GM21381 (cell line): Measurements from ENCODE around the gene RUBCNL.
A peak's percentile ranks its signal among the peaks of the same experiment; 100 is the strongest.

Source experiments
- ATAC-seq: cut with Tn5 transposase; IDR thresholded peaks from one replicate; pipeline ENCODE4 v1.9.1; 2021; ENCODE audit warnings: mild to moderate bottlenecking, moderate library complexity; ENCODE audit not compliant: unreplicated experiment

The RUBCNL gene

DNA sequence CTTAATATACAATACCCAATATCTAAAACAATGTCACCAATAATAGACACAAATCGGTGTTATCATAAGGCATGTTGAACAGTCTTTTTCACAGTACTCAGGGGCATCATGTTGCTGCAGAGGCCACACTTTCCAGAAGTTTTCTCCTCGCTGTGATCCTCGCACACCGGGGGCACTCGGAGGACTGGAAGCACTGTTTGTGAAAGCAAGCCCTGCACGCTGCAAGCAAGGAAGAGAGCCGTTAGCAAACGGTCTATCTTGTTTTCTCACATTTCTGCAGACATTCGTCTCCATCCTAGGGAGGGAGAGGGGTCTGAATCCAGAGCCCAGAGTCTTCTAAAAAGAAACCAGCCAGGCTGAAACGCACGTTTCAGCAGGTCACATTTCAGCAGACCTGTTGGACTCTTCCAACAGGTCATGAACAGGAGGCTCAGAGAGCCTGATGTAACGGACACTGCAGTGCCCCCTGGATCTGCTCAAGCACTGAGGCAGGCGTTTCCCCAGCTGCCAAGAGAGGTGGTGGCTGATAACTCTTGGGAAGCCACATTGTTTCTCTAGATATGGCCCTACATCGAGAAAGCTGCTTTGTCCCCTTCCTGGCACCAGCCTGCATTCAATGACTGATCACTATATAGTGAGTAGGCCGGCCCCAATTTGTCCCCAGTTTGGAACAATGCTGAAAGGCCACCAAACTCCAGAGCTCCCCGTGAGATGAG is 43.6 kb downstream of the RUBCNL start:
- ATAC-seq = no peak

DNA sequence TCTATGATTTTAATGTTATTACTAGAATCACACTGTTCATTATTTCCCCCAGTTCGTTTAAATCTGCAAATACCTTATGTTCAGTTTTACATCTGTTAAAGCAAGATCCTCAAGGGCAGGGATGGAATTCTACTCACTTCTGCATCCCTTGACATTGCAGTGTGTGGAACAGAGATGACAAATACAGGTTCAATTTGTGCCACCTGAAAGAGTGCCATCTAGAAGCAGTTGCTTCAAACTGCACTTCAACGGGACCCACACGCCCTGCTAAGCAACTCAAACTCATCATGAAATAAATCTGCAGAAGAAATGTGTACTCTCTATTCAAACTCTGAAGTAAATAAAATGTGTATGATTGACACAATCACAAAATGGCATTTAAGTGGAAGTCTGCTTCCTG is 44.5 kb downstream of the RUBCNL start:
- no peak for ATAC-seq

DNA sequence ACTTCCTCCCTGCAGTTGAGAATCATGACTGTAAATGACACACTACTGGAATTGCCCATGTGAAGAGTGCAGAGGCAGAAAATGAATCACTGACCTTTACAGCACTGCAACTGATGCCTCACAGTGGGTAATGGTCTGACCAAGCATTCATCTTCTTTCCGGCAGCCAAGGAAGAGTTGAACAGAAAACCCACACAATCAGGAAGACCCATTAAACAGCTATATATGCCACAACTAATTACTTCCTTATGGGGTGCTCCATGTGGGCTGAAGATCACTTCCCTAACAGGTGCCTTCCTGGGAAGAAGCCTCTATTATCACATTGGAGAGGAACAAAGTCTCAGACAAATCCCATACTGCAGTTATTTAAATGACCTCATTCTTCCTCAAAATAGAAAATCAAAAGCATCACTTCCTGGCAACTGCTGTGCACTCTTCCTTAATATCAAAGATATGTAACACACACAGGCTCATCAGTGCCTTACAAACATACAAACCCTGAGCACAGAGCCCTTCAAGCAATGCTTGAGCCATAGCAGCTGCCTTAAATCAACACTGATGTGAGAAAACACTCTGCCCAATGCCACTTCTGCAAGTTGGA is 45.8 kb downstream of the RUBCNL start:
- ATAC-seq = no peak

DNA sequence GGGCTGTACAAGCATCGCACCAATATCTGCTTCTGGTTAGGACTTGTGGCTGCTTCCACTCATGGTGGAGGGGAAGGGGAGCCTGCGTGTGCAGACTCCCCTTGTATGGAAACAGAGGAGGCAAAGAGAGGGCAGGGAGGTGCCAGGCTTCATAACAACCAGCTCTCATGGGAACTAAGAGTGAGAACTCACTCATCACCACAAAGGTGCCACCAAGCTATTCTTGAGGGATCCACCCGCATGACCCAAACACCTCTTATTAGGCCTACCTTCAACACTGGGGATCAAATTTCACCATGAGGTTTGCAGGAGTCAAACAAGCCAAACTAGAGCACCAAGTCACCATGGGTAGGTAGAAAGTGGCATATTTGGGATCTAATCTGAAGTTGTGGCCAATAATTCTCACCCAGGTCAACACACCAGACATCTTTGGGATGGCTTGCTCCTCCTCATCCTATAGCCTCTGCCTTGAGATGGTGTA is 46.4 kb downstream of the RUBCNL start:
- ATAC-seq = no peak

DNA sequence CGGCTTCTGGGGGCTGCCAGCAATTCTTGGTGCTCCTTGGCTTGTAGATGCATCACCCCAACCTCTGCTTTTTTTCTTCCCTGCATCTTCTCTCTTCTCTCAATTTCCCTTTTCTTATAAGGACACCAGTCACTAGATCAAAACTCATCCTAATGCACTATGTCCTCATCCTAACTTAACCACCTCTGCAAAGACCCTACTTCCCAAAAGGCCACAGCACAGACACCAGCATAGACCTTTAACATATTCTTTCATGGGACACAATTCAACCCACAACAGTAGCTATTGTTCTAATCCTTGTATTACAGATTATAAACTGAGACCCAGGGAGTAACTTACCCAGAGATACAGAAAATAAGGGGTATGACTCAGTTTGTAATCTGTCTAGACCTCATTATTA is 47.0 kb downstream of the RUBCNL start:
- ATAC-seq = no peak

DNA sequence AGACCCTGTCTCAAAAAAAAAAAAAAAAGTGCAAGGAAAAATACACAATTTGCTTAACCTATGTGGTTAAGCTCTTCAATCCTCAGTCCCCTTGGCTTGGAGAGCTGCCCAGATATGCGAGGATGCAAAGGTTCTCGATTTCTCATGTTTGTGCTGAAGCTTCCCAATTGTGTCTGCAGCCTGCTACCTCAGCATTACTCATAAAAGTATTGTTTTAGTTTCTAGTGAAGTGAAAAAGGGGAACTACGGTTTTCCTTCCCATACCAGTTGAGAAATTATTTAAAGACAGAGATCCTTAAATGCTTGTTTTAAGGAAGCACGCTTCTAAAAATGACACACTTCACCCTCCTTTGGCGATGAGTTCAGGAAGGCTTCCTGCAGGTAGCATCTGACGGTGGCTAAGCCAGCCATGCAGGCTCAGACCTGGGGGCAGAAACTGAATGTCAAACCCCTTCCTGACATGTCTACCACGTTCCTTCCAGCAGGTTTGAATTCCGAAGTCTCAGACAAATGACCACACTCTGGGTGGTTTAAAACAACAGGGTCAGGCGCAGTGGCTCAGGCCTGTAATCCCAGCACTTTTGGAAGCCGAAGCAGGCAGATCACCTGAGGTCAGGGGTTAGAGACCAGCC is 47.9 kb downstream of the RUBCNL start:
- ATAC-seq = peak; percentile 54

DNA sequence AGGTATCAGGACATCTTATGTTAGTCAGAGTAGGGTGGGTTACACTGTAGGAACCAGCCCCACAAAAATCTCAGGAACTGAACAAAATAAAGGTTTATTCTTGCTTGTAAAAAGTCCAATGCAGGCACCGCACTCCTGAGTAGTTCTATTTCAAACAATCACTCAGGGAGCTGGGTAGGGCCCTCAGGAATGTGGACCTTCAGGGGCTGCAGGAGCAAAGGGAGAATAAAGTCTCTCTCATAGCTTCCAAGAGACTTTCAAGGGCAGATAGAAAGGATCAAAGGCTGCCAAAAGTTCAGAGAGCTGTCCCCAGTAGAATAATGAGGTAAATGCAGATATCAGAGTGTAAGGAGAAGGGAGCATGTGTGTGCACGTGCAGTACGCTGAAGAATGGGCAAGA is 49.4 kb downstream of the RUBCNL start:
- ATAC-seq = no peak

DNA sequence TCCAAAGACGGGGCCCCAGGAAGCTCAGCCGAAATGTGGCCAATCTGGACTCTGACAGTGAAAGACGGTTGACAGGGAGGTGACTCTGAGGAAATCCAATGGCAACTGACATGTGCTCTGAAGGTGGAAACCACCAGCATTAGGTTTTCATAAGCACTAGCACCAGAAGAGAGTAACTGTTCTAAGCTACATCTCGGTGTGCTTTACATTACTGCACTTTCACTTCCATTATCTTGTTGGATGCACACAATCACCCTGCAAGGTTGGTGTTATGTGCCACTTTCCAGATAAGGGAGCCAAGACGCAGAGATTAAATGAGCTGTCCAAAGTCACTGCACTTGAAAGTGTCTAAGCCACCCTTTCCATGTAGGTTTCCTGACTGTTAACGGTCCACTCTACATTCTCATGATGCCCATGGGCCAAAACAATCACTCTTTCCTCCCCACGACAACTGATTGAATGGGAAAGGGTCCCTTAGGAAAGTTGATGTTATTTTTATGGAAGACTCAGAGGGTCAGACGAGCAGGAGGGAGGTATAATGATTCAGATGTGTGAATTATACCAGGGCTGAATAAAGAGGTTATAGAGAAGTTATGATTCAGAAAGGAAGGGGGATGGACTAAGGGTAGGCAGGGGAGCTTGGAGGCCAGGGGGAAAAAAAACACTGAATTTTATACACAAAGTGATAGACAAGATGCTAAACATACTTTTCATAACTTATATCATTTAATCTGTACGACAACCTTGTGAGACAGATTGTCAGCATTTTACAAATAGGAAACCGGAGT is 52.8 kb downstream of the RUBCNL start:
- peak; percentile 48 for ATAC-seq

DNA sequence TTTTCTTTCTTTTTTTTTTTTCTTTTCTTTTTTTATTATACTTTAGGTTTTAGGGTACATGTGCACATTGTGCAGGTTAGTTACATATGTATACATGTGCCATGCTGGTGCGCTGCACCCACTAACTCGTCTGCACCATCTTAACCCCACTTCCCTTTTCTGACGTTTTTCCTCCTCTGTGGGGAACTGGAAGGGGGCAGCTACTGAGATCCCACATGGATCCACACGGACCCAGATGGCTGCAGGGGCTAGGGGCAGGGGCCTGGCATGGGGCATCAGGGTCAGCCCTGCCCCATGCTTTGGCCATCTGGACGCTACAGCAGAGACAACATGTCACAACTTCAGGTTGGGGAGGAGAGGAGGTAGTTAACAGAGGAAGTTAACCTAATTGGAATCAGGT is 54.3 kb downstream of the RUBCNL start:
- no peak for ATAC-seq

DNA sequence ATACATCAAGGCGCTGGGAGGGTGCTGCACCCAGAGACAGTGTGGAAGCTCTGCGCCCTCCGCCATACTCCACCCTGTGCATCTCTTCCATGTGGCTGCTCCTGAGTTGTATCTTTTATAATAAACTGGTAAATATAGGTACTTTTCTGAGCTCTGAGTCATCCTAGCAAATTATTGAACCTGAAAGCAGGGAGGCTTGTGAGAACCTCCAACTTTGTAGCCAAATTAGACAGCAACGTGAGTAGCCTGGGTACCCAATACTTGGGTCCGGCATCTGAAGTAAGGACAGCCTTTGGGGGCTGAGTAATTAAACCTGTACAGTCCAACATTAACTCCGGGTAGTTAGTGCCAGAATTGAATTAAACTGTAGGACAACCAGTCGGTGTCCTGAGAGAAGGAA is 57.4 kb downstream of the RUBCNL start:
- no peak for ATAC-seq

DNA sequence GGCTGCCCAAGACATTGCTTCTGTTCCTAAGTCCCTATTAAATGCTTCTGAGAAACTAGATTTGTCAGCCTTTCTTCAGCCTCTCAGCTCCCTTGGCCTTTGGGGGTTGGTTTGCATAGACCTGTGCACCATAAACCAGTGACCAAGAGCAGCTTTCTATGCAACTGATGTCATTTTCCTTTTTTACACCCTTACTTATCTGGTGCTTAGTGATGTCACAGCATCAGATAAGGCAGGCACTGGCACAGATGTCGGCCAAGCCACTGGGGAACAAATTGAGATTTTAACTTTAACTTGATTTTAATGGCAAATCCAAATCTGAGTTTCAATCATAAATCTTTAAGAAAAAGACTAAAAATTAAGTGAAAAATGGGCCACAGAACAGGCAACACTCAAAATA is 59.8 kb downstream of the RUBCNL start:
- ATAC-seq = no peak

DNA sequence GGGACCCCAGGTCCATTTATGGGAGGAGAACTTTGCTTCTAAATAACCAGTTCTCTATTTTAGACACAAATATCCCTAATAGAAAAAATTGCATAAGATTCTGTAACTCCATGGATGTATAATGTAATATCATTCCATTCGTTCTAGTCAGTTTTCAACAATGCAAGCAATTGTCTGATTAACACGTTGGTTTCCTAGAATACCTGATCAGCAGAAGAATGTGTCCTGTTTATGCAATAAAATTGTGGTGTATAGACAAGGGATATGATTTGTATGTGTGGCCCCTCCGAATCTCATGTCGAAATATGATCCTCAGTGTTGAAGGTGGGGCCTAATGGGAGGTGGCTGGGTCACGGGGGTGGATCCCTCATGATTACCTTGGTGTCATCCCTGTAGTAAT is 62.1 kb downstream of the RUBCNL start:
- no peak for ATAC-seq

DNA sequence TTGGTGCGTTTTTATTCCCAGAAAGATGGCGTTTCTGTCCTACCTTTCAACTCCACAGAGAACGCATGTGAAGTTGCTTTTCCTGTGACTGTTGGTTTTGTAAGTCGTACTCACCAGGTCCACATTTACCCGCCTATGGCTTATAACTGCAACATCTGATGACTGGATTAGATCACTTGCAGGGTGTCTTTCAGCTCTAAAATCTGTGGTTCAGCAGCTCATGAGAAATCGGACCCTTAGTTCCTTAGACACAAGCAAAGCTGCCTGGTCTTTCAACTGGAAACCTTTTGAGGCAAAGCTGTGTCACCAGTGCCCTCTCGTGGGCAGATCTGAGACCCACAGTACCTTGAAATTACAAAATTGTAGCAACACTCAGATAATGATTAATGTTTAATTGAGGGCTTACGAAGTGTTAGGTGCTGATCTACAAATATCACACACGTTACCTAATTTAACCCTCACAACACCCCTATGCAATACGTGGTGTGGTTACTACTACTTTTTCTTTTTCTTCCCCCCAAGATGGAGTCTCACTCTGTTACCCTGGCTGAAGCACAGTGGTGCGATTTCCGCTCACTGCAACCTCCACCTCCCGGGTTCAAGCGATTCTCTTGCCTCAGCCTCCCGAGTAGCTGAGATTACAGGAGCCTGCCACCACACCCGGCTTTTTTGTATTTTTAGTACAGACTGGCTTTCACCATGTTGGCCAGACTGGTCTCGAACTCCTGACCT is 65.4 kb downstream of the RUBCNL start:
- ATAC-seq = no peak

DNA sequence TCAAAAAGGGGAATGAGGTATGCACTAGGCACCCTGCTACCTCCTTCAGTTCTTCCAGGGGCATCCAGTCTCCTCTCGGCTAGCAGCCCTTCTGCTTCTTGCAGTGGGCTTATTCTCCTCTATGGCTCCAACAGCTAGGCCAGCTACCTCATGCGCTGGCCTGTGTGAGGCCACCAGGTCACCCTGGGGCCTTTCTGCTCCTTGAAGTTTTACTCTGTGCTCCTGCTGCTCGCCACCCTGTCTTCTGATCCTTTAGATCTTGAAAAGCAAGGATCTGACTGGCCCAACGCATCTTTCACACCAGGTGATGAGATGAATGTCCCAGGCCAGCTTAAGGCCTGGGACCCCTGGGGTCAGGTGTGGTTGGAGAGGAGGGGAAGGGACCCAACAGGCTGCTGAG is 66.2 kb downstream of the RUBCNL start:
- no peak for ATAC-seq

DNA sequence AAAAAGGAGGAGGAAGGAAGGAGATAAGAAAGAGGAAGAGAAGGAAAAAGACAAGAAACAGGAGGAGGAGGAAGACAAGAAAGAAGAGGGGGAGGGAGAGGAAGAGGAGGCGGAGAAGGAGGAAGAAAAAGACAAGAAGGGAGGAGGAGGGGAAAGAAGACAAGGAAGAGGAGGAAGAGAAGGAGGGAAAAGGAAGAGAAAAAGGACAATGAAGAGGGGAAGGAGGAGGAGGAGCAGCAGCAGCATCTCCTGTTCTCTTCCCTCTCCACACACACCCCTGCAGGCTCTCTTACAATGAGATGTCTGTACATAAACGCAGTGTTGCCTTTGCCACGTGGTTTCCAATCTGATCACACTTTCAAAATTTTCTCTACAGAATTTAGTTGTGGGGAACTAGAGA is 66.6 kb downstream of the RUBCNL start:
- no peak for ATAC-seq

DNA sequence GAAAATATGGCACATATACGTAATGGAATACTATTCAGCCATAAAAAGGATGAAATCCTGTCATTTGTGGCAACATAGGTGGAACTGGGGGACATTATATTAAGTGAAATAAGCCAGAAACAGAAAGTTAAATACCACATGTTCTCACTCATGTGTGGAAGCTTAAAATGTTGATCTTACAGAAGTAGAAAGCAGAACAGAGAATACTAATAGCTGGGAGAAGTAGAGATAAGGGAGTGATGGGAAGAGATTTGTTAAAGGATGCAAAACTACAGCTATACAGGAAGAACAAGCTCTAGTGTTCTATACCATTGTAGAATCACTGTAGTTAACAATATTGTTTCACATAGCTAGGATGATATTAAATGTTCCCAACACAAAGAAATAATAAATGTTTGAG is 68.1 kb downstream of the RUBCNL start:
- ATAC-seq = no peak

DNA sequence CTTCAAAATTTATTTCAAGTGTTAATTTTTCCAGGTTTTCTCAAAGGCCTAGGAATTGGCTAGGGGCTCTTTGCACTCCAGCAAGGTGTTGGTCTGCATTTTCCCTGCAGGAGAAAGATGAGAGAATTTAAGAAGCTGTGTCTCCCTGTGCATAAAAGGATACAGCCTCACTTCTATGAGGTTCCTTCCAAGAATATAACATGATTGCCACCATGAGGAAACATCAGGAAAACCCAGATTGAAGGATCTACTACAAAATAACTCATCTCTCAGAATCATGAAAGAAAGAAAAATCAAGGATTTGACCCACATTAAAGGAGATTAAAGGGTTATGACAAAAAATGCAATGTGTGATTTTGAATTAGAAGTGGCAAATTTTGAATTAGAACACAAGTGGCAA is 69.9 kb downstream of the RUBCNL start:
- ATAC-seq = no peak

DNA sequence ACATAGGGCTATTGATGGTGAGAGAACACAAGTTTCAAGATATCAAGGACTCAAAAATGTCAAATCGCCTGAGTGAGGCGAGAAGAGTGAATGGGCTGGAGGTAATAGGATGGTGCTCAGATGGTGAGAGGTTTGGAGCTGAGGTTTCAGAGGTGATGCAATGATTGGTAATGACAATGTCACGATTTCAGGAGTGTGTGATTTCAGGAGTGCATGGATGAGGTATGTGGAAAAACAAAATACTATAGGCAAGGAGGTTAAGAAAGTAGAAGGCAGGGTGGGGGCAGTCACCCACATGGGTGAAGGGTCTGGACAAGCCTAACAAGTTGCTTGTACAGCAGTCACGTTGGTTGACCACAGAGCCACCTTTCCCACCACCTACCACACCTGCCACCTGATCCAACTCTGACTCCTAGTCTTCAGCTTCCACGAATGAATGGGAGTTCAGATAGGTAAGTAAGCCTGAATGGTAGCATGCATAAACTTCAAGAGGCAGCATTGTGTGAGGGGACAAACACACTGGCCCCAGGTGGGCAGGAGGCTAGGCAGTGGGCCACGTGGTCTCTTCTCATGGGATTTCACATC is 71.5 kb downstream of the RUBCNL start:
- no peak for ATAC-seq

DNA sequence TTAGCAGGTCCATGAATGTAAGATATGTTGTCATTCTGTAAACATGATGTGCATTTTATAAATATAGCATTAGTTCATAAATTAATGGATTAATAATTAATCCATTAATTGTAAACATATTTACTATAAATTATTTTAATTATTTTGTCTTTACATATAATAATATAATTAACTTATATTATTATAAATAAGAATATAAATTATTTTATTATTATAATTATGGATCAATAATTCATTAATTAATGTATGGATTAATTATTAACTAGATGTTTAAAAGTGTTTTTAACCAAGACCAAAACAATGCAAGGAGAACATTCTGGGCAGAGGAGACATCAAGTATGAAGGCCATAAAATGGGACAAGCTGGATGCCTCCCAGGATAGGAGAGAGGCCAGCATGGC is 72.0 kb downstream of the RUBCNL start:
- no peak for ATAC-seq

DNA sequence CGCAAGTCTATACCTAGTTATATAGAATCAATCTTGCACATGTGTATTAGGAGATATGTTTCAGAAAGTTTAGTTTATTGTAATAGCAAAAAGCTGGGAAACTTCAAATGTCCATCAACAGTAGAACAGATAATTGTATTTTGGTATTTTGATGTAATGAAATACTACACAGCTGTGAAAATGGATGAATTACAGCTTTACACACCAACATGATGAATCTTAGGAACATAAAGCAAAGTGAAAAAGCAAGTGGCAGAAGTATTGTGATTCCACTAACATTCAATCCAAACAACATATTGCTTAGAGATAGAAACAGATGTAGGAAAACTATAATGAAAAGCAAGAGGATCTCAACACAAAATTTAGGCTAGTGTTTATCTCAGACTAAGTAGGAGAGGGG is 72.5 kb downstream of the RUBCNL start:
- no peak for ATAC-seq
